ENCODE data around the gene LAMC3. TPM values are rescaled to one million over a fixed set of nuclear protein-coding genes. Genes with fewer than 3 reads are reported as not detected.

LAMC3 gene
- total RNA-seq, 4 donors from 2014 or later: under 0.01 to 0.78 (median 0.50) TPM; not detected in 1

DNA sequence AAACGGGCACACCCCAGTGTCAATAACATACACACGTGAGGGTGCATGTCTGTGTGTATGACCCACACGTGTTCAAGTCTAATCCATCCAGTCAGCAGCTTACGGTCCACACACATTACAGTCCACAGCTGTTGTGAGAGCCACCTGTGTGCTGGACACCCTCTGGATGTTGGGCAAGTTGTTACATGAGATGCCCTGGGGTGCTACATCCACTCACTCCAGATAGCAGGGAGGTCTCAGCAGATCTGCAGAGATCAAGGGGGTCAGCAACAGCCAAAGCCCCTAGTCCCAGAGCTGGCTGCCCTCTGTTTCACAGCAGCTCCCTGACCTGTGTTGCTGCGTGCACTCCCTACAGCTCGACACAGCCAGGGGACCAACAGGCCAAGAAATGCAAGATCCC, 83.1 kb downstream of the LAMC3 start:
- no peak for ATAC-seq
- Histone ChIP-seq H3K27me3 (peaks cover 57% of the 10 kb centered on the region), H3K27ac (no peak overlapping the region), H3K4me1 (peaks cover 0 to 17% (median 15%) of the 10 kb centered on the region in 3 donors), H3K9me3 (no peaks in the 10 kb centered on the region), H3K36me3 (no peaks in the 10 kb centered on the region), H3K4me3 (no peak overlapping the region)
- WGBS, 2 donors (ENCODE audit: low coverage in 1 of 2): 100% methylated on average over 1 to 2 of the region's 6 CpGs
- TF ChIP-seq POLR2AphosphoS5 (IDR thresholded peaks at IDR 0.05): no peak
- TF ChIP-seq, protein P1, sequence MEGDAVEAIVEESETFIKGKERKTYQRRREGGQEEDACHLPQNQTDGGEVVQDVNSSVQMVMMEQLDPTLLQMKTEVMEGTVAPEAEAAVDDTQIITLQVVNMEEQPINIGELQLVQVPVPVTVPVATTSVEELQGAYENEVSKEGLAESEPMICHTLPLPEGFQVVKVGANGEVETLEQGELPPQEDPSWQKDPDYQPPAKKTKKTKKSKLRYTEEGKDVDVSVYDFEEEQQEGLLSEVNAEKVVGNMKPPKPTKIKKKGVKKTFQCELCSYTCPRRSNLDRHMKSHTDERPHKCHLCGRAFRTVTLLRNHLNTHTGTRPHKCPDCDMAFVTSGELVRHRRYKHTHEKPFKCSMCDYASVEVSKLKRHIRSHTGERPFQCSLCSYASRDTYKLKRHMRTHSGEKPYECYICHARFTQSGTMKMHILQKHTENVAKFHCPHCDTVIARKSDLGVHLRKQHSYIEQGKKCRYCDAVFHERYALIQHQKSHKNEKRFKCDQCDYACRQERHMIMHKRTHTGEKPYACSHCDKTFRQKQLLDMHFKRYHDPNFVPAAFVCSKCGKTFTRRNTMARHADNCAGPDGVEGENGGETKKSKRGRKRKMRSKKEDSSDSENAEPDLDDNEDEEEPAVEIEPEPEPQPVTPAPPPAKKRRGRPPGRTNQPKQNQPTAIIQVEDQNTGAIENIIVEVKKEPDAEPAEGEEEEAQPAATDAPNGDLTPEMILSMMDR (IDR thresholded peaks at IDR 0.05): no peak
- no peak for TF ChIP-seq EP300 (IDR thresholded peaks at IDR 0.05)
- no peak for TF ChIP-seq POLR2A (IDR thresholded peaks at IDR 0.05)

DNA sequence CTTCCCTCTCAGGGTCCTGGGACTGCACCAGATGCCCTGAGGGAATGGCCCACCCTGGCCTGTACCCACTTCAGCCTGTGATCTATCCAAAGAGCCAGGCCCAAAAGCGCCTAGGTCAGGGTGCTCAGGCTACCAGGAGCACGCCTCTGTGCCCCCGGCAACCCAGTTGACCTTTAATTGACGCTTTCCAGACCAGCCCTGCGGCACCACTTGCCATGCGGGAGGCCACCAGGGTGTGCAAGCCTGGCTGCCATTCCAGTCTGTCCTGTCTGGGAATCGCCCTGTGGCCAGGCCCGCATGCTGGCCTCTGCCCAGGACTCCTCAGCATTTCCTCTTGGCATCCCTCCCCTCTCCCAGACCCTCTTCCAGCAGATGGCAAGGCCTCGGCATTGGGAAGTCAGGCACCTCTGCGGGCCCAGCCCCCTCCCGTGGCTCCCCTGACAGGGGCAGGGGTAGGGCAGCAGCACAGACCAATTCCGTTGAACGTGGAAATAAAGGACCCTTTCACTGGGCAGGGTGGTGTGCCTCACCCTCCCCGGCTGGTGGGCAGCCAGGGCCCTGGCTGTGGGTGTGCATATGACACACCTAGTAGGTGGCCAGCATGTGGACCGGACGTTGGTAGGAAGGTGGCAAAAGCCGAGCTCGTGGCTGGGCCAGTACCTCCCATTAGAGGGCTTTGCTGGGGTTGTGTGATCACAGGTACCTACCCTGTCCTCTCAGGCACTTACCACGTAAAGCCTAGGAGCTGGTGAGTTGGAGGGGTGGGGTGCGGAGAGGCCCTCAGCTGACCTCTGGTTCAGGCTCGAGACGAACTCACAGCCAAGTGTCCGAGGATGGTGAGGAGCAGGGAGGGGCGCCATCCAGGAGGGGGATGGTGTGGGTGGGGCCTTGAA, 83.8 kb downstream of the LAMC3 start:
- Histone ChIP-seq H3K9me3 (no peaks in the 10 kb centered on the region), H3K36me3 (no peaks in the 10 kb centered on the region), H3K4me1 (peaks cover 0 to 23% (median 15%) of the 10 kb centered on the region in 3 donors), H3K4me3 (no peak overlapping the region), H3K27me3 (peaks cover 57% of the 10 kb centered on the region), H3K27ac (peak overlapping the region in 1 of 4 donors; percentile 3)
- 40% methylated on average over 2 of the region's 24 CpGs; no CpG with 5 or more reads in 1 of the 2 donors for WGBS, 2 donors (ENCODE audit: low coverage in 1 of 2)
- no peak for ATAC-seq
- no peak for TF ChIP-seq POLR2AphosphoS5 (IDR thresholded peaks at IDR 0.05)
- TF ChIP-seq, protein P1 (IDR thresholded peaks at IDR 0.05): no peak
- no peak for TF ChIP-seq EP300 (IDR thresholded peaks at IDR 0.05)
- TF ChIP-seq POLR2A (IDR thresholded peaks at IDR 0.05): no peak

DNA sequence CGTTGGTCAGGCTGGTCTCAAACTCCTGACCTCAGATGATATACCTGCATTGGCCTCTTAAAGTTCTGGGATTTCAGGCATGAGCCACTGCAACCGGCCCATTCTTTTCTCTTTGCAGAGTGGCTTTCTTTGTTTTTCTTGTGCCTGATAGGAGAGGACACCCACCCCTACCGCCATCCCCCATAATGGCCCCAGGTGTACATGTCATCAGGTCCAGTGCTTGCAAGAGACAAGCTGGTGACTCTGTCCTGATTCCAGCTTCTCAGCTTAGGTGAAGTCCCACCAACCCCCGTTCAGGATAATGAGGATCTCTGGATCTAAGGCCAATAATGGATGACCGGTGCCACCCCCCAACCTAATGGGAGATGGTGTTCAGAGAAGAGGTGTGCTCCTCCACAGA, 85.0 kb downstream of the LAMC3 start:
- TF ChIP-seq, protein P1 (IDR thresholded peaks at IDR 0.05): no peak
- TF ChIP-seq POLR2A (IDR thresholded peaks at IDR 0.05) (no peak), EP300 (IDR thresholded peaks at IDR 0.05) (no peak), POLR2AphosphoS5 (IDR thresholded peaks at IDR 0.05) (no peak)
- H3K4me3 ChIP-seq: no peak overlapping the region
- peaks cover 0 to 33% (median 15%) of the 10 kb centered on the region in 3 donors for H3K4me1 ChIP-seq
- H3K36me3 ChIP-seq: no peaks in the 10 kb centered on the region
- peak overlapping the region in 1 of 4 donors; percentile 78 for H3K27ac ChIP-seq
- H3K9me3 ChIP-seq: no peaks in the 10 kb centered on the region
- ATAC-seq: no peak
- WGBS, 2 donors (ENCODE audit: low coverage in 1 of 2): 81 to 87% methylated on average over 4 of the region's 5 CpGs
- peaks cover 67% of the 10 kb centered on the region for H3K27me3 ChIP-seq

DNA sequence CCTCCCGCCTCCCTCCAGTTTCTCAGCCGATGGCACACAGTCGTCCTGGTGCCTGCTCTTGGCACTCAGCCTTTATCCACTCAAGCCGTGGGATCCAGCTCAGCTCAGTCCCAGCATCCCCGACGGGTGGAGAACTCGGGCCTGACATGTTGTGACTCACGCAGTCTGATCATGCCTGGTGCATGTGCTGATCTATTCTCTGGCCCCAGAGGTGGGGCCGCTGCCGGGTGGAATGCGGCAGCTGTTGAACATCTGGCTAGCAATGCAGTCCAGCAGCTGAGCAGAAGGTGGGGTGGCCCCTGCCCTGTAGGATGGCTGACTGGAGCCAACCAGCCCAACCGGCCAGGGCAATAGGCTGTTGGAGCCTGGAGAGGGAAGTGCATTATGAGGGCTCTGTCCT, 85.6 kb downstream of the LAMC3 start:
- Histone ChIP-seq H3K9me3 (no peaks in the 10 kb centered on the region), H3K27ac (peak overlapping the region in 1 of 4 donors; percentile 78), H3K4me3 (no peak overlapping the region), H3K27me3 (peaks cover 67% of the 10 kb centered on the region), H3K36me3 (no peaks in the 10 kb centered on the region), H3K4me1 (peaks cover 0 to 33% (median 15%) of the 10 kb centered on the region in 3 donors)
- peak; percentile 57 for ATAC-seq
- TF ChIP-seq EP300 (IDR thresholded peaks at IDR 0.05) (no peak), POLR2A (IDR thresholded peaks at IDR 0.05) (no peak), POLR2AphosphoS5 (IDR thresholded peaks at IDR 0.05) (no peak)
- TF ChIP-seq, protein P1 (IDR thresholded peaks at IDR 0.05): no peak
- WGBS, 2 donors (ENCODE audit: low coverage in 1 of 2): 30% methylated on average over 2 of the region's 12 CpGs; no CpG with 5 or more reads in 1 of the 2 donors
